ENCODE data around the gene NEURL1.

The NEURL1 gene

DNA sequence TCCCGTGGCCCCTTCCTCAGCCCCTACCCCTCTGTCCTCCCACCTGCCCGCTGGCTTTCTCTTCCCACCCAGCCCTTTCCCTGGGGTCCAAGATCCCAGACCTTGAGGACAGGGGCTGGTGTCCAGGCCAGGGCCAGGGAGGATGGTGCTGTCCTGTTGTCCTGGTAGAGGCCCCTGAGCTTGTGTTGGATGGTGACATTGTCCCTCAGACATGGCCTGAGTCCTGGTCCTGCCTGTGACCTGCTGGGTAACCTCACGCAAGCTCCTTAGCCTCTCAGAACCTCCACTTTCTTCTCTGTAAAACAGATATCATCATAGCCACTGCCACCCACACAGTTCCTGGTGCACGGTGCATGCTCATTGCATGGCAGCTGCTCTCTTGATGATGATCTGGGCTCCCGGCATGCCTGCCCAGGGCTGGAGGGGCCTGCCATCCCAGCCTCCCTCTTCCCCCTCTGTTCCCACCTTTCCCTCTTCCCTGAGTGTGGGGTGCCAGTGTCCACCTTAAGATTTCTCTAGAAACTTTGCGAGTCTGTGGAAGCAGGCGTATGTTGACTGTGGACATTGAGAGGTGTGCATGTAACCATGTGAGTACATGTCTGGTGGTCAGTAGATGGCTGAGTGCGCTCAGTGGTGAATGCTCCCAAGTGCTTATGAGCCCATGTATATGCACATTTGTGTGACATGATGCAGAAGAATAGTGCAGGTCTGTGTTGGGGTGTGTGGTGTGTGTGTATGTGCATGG is 60.4 kb downstream of the NEURL1 start:
- no peak for DNase-seq (ENCODE audit: low spot score)
- in situ Hi-C loops (cut with MboI; ENCODE audit: low sequenced_read_pairs, unreplicated experiment): no loop called here
- TF ChIP-seq, protein P1, sequence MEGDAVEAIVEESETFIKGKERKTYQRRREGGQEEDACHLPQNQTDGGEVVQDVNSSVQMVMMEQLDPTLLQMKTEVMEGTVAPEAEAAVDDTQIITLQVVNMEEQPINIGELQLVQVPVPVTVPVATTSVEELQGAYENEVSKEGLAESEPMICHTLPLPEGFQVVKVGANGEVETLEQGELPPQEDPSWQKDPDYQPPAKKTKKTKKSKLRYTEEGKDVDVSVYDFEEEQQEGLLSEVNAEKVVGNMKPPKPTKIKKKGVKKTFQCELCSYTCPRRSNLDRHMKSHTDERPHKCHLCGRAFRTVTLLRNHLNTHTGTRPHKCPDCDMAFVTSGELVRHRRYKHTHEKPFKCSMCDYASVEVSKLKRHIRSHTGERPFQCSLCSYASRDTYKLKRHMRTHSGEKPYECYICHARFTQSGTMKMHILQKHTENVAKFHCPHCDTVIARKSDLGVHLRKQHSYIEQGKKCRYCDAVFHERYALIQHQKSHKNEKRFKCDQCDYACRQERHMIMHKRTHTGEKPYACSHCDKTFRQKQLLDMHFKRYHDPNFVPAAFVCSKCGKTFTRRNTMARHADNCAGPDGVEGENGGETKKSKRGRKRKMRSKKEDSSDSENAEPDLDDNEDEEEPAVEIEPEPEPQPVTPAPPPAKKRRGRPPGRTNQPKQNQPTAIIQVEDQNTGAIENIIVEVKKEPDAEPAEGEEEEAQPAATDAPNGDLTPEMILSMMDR (IDR thresholded peaks at IDR 0.05; ENCODE audit: borderline replicate concordance, control extremely low read depth, extremely low read depth, insufficient read depth, missing control alignments): no peak

DNA sequence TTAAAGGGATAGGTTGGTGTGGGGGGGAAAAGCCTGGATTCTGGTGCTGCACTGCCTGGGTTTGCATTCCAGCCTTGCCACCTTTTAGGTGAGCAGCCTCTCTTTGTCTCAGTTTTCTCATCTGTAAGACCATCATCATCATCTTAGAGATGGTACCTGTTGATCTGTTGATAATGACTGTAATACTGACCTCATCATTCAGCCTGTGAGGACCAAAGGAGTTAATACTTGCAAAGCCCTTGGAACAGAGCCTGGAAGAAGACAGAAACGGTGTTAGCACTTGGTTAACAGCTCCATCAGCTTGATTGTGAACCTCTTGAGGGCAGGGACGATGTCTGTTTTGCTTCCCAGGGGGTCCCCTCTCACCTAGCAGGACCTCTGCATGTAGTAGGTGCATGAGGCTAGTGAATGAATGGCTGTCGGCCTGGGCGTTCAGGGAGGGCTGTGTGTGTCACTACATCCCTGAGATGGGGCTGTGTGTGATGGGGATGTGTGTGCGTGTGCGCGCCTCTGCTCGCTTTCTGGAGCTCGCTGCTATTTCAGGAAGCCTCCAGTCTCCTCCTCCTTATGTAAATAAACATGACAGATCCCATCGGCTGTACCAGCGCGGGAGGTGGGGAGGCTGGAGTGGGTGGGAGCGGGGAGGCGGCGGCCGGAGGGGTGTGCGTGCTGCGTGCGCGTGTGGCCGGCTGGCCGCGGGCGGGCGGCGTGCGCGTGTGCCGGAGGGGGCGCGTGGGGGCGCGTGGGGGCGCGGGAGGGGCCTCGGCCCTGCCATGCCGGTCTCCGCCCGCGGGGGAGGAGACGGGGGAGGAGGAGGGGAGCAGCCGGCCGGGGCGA is 61.2 kb downstream of the NEURL1 start:
- TF ChIP-seq, protein P1 (IDR thresholded peaks at IDR 0.05; ENCODE audit: borderline replicate concordance, control extremely low read depth, extremely low read depth, insufficient read depth, missing control alignments): no peak
- peak; percentile 59 for DNase-seq (ENCODE audit: low spot score)
- in situ Hi-C loops (cut with MboI; ENCODE audit: low sequenced_read_pairs, unreplicated experiment): no loop called here

DNA sequence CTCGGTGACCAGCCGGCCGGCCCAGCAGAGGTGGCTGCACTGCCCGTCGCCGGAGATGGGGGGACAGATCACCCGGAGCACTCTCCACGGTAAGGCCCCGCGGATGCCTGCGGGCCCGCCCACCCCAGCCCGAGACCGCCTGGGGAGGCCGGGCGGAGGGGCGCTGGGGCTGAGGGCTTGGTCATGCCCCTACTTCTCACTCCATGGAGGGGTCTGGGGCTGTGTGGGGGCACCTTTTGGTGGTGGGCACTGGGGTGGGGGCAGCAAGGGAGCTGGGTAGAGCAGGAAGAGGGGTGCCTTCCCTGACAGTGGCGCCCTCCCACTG is 61.8 kb downstream of the NEURL1 start:
- in situ Hi-C loops (cut with MboI; ENCODE audit: low sequenced_read_pairs, unreplicated experiment): no loop called here
- TF ChIP-seq, protein P1 (IDR thresholded peaks at IDR 0.05; ENCODE audit: borderline replicate concordance, control extremely low read depth, extremely low read depth, insufficient read depth, missing control alignments): no peak
- DNase-seq (ENCODE audit: low spot score): no peak

DNA sequence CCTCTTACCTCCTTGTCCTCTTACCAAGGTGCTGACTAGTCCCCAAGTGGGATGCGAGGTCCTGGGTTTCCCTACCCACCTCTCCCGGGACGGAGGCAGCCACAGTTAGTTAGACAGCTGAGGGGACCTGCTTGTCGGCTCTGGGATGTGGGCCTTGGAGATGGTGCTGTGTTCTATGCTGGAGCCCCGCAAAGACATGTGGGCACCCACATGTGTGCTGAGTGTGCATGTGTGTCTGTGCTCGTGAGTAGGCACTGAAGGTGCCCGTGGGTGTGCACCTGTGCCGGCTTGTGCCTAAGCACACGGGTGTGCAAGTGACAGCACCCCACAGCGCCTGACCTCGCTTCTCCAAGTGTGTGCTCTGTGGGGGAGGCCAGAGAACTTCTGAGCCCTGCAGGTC is 62.2 kb downstream of the NEURL1 start:
- DNase-seq (ENCODE audit: low spot score): no peak
- in situ Hi-C loops (cut with MboI; ENCODE audit: low sequenced_read_pairs, unreplicated experiment): no loop called here
- TF ChIP-seq, protein P1 (IDR thresholded peaks at IDR 0.05; ENCODE audit: borderline replicate concordance, control extremely low read depth, extremely low read depth, insufficient read depth, missing control alignments): no peak

DNA sequence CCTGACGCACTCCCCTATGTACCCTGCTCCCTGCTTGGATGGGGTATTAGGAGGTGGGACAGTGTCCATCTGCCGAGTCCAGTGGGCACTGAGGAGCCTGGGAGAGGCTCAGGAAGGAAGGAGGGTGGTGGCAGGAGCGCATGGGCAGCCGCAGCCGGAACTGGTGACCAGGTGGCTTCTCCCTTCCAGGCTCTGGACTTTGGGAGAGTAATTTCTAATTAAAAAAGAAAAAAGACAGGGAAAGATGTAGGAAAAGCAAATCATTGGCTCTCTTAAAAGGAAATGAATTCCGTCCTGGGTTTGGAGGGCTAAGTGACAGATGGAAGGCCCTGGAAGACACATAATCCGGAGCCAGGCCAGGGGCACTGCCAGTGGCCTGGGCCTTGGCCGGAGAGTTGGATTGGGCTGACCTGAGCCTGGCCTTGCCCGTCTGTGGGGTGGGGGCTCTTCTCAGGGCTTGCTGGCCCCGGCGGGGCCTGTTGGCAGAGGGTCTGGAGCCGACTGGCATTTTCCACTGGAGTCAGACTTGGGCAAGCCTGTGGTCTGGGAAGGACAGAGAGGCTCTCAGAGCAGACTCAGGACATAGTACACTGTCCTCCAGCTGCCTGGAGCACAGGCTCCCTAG is 63.0 kb downstream of the NEURL1 start:
- in situ Hi-C loops (cut with MboI; ENCODE audit: low sequenced_read_pairs, unreplicated experiment): no loop called here
- TF ChIP-seq, protein P1 (IDR thresholded peaks at IDR 0.05; ENCODE audit: borderline replicate concordance, control extremely low read depth, extremely low read depth, insufficient read depth, missing control alignments): no peak
- DNase-seq (ENCODE audit: low spot score): no peak

DNA sequence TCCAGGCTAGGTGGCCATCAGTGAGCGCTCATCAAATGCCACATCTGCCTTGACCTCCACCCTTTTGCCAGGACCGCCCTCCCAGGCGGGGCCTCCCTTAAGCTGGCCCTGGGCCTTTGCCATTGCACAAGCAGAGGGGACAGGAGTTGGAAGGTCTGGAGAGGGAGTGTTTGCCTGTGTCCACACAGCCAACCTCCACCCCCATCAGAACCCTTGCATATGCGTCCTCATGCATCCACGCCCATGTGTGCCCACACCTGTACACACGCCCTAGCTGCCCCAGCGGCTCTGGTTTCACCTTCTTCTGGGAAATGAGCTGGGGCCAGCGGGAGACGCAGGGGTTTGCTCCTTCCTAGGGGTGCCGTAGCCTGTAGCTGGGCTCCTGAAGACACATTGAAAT is 64.0 kb downstream of the NEURL1 start:
- in situ Hi-C loops (cut with MboI; ENCODE audit: low sequenced_read_pairs, unreplicated experiment): no loop called here
- TF ChIP-seq, protein P1 (IDR thresholded peaks at IDR 0.05; ENCODE audit: borderline replicate concordance, control extremely low read depth, extremely low read depth, insufficient read depth, missing control alignments): no peak
- DNase-seq (ENCODE audit: low spot score): no peak
